A549 (cell line): ENCODE measurements around the gene MGRN1. TPM values are rescaled to one million over a fixed set of nuclear protein-coding genes. Genes with fewer than 3 reads are reported as not detected.

Experiments used
- ATAC-seq, 2 experiments: fragments of 200-7000 bp in 1 of 2; fragments of >200 bp in 1 of 2; cut with Nextera tagmentation in 1 of 2; cut with Tn5 transposase in 1 of 2; 3 replicates each; pipeline versions ENCODE4 v1.8.0 to v1.9.1; 2018 to 2020; ENCODE audit warnings: mild to moderate bottlenecking in 1 of 2, moderate library complexity in 1 of 2
- CTCF ChIA-PET: fragments of 300-600 bp; sonication (Branson Sonifier 250); formaldehyde crosslinking; extraction: SDS; loops from one replicate; lab custom pipeline; 2021; ENCODE audit warnings: antibody characterized with exemption, inconsistent platforms; lab: Yijun Ruan, JAX
- POLR2A ChIA-PET: fragments of 350-600 bp; formaldehyde crosslinking; extraction: SDS; loops from one replicate; lab custom pipeline; 2021; ENCODE audit warnings: antibody characterized with exemption, inconsistent platforms; lab: Yijun Ruan, JAX
- DNase-seq, 2 experiments: peaks; one replicate each; pipeline versions ENCODE4 v3.0.0 to v3.0.0-alpha.2; 2011 to 2016; ENCODE audit warnings: low read depth in 1 of 2, low spot score in 1 of 2
- FAIRE-seq: peaks from 2 replicates; lab custom pipeline; 2011; peaks lifted over from hg19 to GRCh38; lab: Jason Lieb, UNC
- H3K27ac ChIP-seq, 2 experiments: fragments of >200 bp; sonication (Bioruptor Twin); formaldehyde crosslinking; 3 replicates each; pipeline ENCODE4 v1.5.1; 2016 to 2017
- H3K4me1 ChIP-seq: fragments of >200 bp; sonication (Bioruptor Twin); formaldehyde crosslinking; 3 replicates; pipeline ENCODE4 v1.6.1; 2016
- H3K4me2 ChIP-seq: fragments of >200 bp; sonication (Bioruptor Twin); formaldehyde crosslinking; 3 replicates; pipeline ENCODE4 v1.6.1; 2016
- H3K4me3 ChIP-seq: fragments of >200 bp; sonication (Bioruptor Twin); formaldehyde crosslinking; 3 replicates; pipeline ENCODE4 v1.5.1; 2016
- H3K9me3 ChIP-seq: fragments of >200 bp; sonication (Bioruptor Twin); formaldehyde crosslinking; 3 replicates; pipeline ENCODE4 v1.6.1; 2016
- BHLHE40 ChIP-seq: IDR thresholded peaks from 2 replicates; pipeline ENCODE4 v1.6.1; 2012; ENCODE audit warnings: low read depth, low read length, inconsistent platforms
- CBX8 ChIP-seq: fragments of 200-600 bp; sonication (generic); IDR thresholded peaks from 2 replicates; pipeline ENCODE4 v1.6.1; 2016
- CEBPB ChIP-seq, 2 experiments: fragments of >200 bp in 1 of 2; sonication (Bioruptor Twin) in 1 of 2; formaldehyde crosslinking in 1 of 2; IDR thresholded peaks; 2 replicates each; pipeline ENCODE4 v1.6.1; 2012 to 2016
- CHD2 ChIP-seq: fragments of 150-350 bp; IDR thresholded peaks from 2 replicates; pipeline ENCODE4 v1.6.1; 2014; ENCODE audit warnings: low read length; ENCODE audit not compliant: partially characterized antibody
- E2F6 ChIP-seq: IDR thresholded peaks from 2 replicates; pipeline ENCODE4 v1.6.1; 2012; ENCODE audit warnings: low read depth, borderline replicate concordance
- EHF ChIP-seq: fragments of 250-450 bp; sonication (Bioruptor Pico); IDR thresholded peaks from 2 replicates; pipeline ENCODE4 v1.5.0; 2020; ENCODE audit warnings: mild to moderate bottlenecking
- FOSB ChIP-seq: fragments of 250-450 bp; sonication (Bioruptor Pico); IDR thresholded peaks from 2 replicates; pipeline ENCODE4 v1.5.0; 2020; ENCODE audit warnings: mild to moderate bottlenecking, moderate library complexity
- FOSL2 ChIP-seq, 2 experiments: fragments of 450-650 bp in 1 of 2; fragments of >200 bp in 1 of 2; sonication (Bioruptor Twin) in 1 of 2; formaldehyde crosslinking; IDR thresholded peaks; 2 replicates each; pipeline versions ENCODE4 v1.5.0 to v1.6.1; 2016 to 2020; ENCODE audit warnings: mild to moderate bottlenecking in 1 of 2, moderate library complexity in 1 of 2
- HDAC2 ChIP-seq: fragments of 200-600 bp; sonication (generic); IDR thresholded peaks from 2 replicates; pipeline ENCODE4 v1.6.1; 2016
- HOXA7 ChIP-seq: fragments of 250-450 bp; sonication (Bioruptor Pico); IDR thresholded peaks from 2 replicates; pipeline ENCODE4 v1.5.0; 2020; ENCODE audit warnings: mild to moderate bottlenecking, moderate library complexity
- HOXB5 ChIP-seq: fragments of 250-450 bp; sonication (Bioruptor Pico); IDR thresholded peaks from 2 replicates; pipeline ENCODE4 v1.5.0; 2020; ENCODE audit warnings: mild to moderate bottlenecking, moderate library complexity
- KDM1A ChIP-seq: fragments of 200-600 bp; sonication (generic); IDR thresholded peaks from 2 replicates; pipeline ENCODE4 v1.6.1; 2016; ENCODE audit warnings: low read depth, mild to moderate bottlenecking
- KDM5A ChIP-seq: fragments of 200-600 bp; sonication (generic); IDR thresholded peaks from 2 replicates; pipeline ENCODE4 v1.6.1; 2016; ENCODE audit warnings: antibody characterized with exemption, mild to moderate bottlenecking
- MAFK ChIP-seq: fragments of 450-650 bp; IDR thresholded peaks from 2 replicates; pipeline ENCODE4 v1.6.1; 2014; ENCODE audit not compliant: partially characterized antibody
- MAZ ChIP-seq: fragments of 150-350 bp; IDR thresholded peaks from 2 replicates; pipeline ENCODE4 v1.6.1; 2014; ENCODE audit warnings: antibody characterized with exemption, low read depth, low read length, borderline replicate concordance
- MYC ChIP-seq: IDR thresholded peaks from 2 replicates; pipeline ENCODE4 v1.6.1; 2012; ENCODE audit warnings: mild to moderate bottlenecking, inconsistent platforms, low read length, improper control_type of control experiment, borderline replicate concordance
- NFE2L2 ChIP-seq: fragments of 150-350 bp; conservative IDR thresholded peaks from 2 replicates; pipeline ENCODE4 v1.6.1; 2014; ENCODE audit warnings: low read length
- NPAS2 ChIP-seq: fragments of 250-450 bp; sonication (Bioruptor Pico); IDR thresholded peaks from 2 replicates; pipeline ENCODE4 v1.8.0; 2022; ENCODE audit warnings: mild to moderate bottlenecking, moderate library complexity, borderline replicate concordance
- PBX3 ChIP-seq: IDR thresholded peaks from 2 replicates; pipeline ENCODE4 v1.6.1; 2012
- RAD21 ChIP-seq, 2 experiments: fragments of >200 bp in 1 of 2; sonication (Bioruptor Twin) in 1 of 2; formaldehyde crosslinking in 1 of 2; IDR thresholded peaks in 1 of 2; conservative IDR thresholded peaks in 1 of 2; 2 replicates in 1 of 2; 3 replicates in 1 of 2; pipeline ENCODE4 v1.6.1; 2012 to 2018; ENCODE audit warnings: inconsistent platforms in 1 of 2
- REST ChIP-seq: fragments of 200-600 bp; sonication (generic); IDR thresholded peaks from 2 replicates; pipeline ENCODE4 v1.6.1; 2016; ENCODE audit warnings: antibody characterized with exemption, mild to moderate bottlenecking, moderate library complexity
- SMC3 ChIP-seq: fragments of >200 bp; sonication (Bioruptor Twin); formaldehyde crosslinking; IDR thresholded peaks from 3 replicates; pipeline ENCODE4 v1.6.1; 2018; ENCODE audit warnings: inconsistent platforms
- TFCP2L1 ChIP-seq: fragments of 250-450 bp; sonication (Bioruptor Pico); IDR thresholded peaks from 2 replicates; pipeline ENCODE4 v1.5.0; 2021; ENCODE audit warnings: mild to moderate bottlenecking
- ZSCAN20 ChIP-seq: fragments of 250-450 bp; sonication (Bioruptor Pico); IDR thresholded peaks from 2 replicates; pipeline ENCODE4 v1.8.0; 2022; ENCODE audit warnings: mild to moderate bottlenecking, moderate library complexity
- WGBS: methylation state at CpG from one replicate; pipeline ENCODE4 v1.1.6; 2017; ENCODE audit errors: missing lambda C conversion rate; 5-methylcytosine and 5-hydroxymethylcytosine counted together
- polyA plus RNA-seq, 4 experiments: library from polyadenylated mRNA; depleted of rRNA in 3 of 4; stranded (reverse); fragments of >200 nt; fragmentation: RNase III in 1 of 4; extraction: RNeasy Plus Mini Kit Qiagen cat#74134 plus additional on column Dnase treatment in 1 of 4; gene quantifications; 2 replicates in 3 of 4; 3 replicates in 1 of 4; pipeline ENCODE4 v1.2.3, GENCODE V29; 2011 to 2017
- TF ChIP-seq, protein P1 (sequence below): fragments of 450-650 bp; IDR thresholded peaks from 2 replicates; pipeline ENCODE4 v1.6.1; 2014; ENCODE audit warnings: antibody characterized with exemption
- TF ChIP-seq, protein P2 (sequence below): fragments of 150-350 bp; IDR thresholded peaks from 2 replicates; pipeline ENCODE4 v1.6.1; 2014; ENCODE audit warnings: low read depth, mild to moderate bottlenecking, low read length
- TF ChIP-seq, protein P3 (sequence below): fragments of 250-450 bp; sonication (Bioruptor Pico); IDR thresholded peaks from 2 replicates; pipeline ENCODE4 v1.5.0; 2020; ENCODE audit warnings: low read depth, mild to moderate bottlenecking, moderate library complexity

The MGRN1 gene
- polyA plus RNA-seq, 2 of the 4 experiments (the other 2 are of a cell fraction) = 4.3 to 29.9 TPM

- no peak for DNase-seq
- Histone ChIP-seq H3K4me3 (no peak overlapping the region), H3K27ac (no peak overlapping the region), H3K4me1 (no peaks in the 10 kb centered on the region), H3K9me3 (no peaks in the 10 kb centered on the region), H3K4me2 (no peak overlapping the region)
- WGBS = 92% methylated on average over 6 of the region's 7 CpGs
- no peak for ATAC-seq
- FAIRE-seq = no peak
- CTCF ChIA-PET = interaction anchor here (1.0 to 2.0 kb wide), 7 partner anchors 8 to 249 kb away, joined by 3 to 7 read pairs (median 5); partner anchors contain the start of gene NUDT16L1
- no peak for TF ChIP-seq NFE2L2
- TF ChIP-seq, protein P1, sequence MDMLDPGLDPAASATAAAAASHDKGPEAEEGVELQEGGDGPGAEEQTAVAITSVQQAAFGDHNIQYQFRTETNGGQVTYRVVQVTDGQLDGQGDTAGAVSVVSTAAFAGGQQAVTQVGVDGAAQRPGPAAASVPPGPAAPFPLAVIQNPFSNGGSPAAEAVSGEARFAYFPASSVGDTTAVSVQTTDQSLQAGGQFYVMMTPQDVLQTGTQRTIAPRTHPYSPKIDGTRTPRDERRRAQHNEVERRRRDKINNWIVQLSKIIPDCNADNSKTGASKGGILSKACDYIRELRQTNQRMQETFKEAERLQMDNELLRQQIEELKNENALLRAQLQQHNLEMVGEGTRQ = no peak
- TF ChIP-seq KDM1A = no peak
- no peak for TF ChIP-seq REST
- TF ChIP-seq MYC = no peak
- TF ChIP-seq EHF = no peak
- no peak for TF ChIP-seq HOXB5
- TF ChIP-seq SMC3 = no peak
- no peak for TF ChIP-seq CEBPB (IDR thresholded peaks at IDR 0.05)
- no peak for TF ChIP-seq RAD21 (conservative IDR thresholded peaks at IDR 0.05 in 1 of 2, IDR thresholded peaks at IDR 0.05 in 1 of 2)
- no peak for TF ChIP-seq FOSB (CRISPR knock-in tag)
- TF ChIP-seq KDM5A = no peak
- TF ChIP-seq PBX3 = no peak
- TF ChIP-seq MAFK = no peak
- TF ChIP-seq HDAC2 = no peak
- no peak for TF ChIP-seq ZSCAN20 (CRISPR knock-in tag)
- TF ChIP-seq, protein P2, sequence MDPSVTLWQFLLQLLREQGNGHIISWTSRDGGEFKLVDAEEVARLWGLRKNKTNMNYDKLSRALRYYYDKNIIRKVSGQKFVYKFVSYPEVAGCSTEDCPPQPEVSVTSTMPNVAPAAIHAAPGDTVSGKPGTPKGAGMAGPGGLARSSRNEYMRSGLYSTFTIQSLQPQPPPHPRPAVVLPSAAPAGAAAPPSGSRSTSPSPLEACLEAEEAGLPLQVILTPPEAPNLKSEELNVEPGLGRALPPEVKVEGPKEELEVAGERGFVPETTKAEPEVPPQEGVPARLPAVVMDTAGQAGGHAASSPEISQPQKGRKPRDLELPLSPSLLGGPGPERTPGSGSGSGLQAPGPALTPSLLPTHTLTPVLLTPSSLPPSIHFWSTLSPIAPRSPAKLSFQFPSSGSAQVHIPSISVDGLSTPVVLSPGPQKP = no peak
- TF ChIP-seq, protein P3, sequence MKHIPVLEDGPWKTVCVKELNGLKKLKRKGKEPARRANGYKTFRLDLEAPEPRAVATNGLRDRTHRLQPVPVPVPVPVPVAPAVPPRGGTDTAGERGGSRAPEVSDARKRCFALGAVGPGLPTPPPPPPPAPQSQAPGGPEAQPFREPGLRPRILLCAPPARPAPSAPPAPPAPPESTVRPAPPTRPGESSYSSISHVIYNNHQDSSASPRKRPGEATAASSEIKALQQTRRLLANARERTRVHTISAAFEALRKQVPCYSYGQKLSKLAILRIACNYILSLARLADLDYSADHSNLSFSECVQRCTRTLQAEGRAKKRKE (CRISPR knock-in tag) = no peak
- no peak for TF ChIP-seq NPAS2 (CRISPR knock-in tag)
- POLR2A ChIA-PET = interaction anchor here (0.8 kb wide), 1 partner anchor 27 kb away, joined by 3 read pairs; the partner anchor contains the start of genes ANKS3 and DNAAF8
Observed at GRCh38 chr16:4706871-4707270, 82.2 kb downstream of the MGRN1 start.

- FAIRE-seq = no peak
- POLR2A ChIA-PET = no interaction called here
- TF ChIP-seq MAZ (no peak), CHD2 (no peak), ZSCAN20 (CRISPR knock-in tag) (no peak), BHLHE40 (no peak), MYC (no peak), FOSL2 (IDR thresholded peaks at IDR 0.05) (no peak), FOSL2 (CRISPR knock-in tag; IDR thresholded peaks at IDR 0.05) (no peak), E2F6 (no peak), TFCP2L1 (CRISPR knock-in tag) (no peak), EHF (no peak), CBX8 (no peak), HOXA7 (CRISPR knock-in tag) (no peak)
- TF ChIP-seq, protein P1 = no peak
Observed at GRCh38 chr16:4709481-4709880, 84.9 kb downstream of the MGRN1 start.

More at GRCh38 chr16:4709481-4709880, 84.9 kb downstream of the MGRN1 start:
- no peak overlapping the region for H3K4me2 ChIP-seq
- 93% methylated on average over 4 of the region's 4 CpGs for WGBS
- H3K4me1 ChIP-seq = no peaks in the 10 kb centered on the region
- no peaks in the 10 kb centered on the region for H3K9me3 ChIP-seq
- DNase-seq (no peak), ATAC-seq (no peak)
- no peak overlapping the region for H3K27ac ChIP-seq
- CTCF ChIA-PET = interaction anchor here (1.2 kb wide), 1 partner anchor 94 kb away, joined by 3 read pairs; no protein-coding TSS in a partner anchor
- H3K4me3 ChIP-seq = no peak overlapping the region
